NCI-H69 (cell line): ENCODE measurements around the gene PRR5L.

Experiments used
- DNase-seq: peaks from one replicate; lab custom pipeline; 2025; lab: John Stamatoyannopoulos, UW

The PRR5L gene

GRCh38 chr11:36436064-36436463 is 140.0 kb downstream of the PRR5L start:
- no peak for DNase-seq

- DNase-seq = no peak
Measured at GRCh38 chr11:36436589-36436988, 140.5 kb downstream of the PRR5L start.

GRCh38 chr11:36437413-36437812 is 141.3 kb downstream of the PRR5L start:
- no peak for DNase-seq

GRCh38 chr11:36438126-36438525 is 142.0 kb downstream of the PRR5L start:
- DNase-seq = no peak

GRCh38 chr11:36441610-36442208 is 145.6 kb downstream of the PRR5L start:
- DNase-seq = no peak

- no peak for DNase-seq
Measured at GRCh38 chr11:36443661-36444060, 147.6 kb downstream of the PRR5L start.

GRCh38 chr11:36446135-36446534 is 150.0 kb downstream of the PRR5L start:
- DNase-seq = no peak

GRCh38 chr11:36447514-36447913 is 151.4 kb downstream of the PRR5L start:
- DNase-seq = peak; percentile 55

- DNase-seq = peak; percentile 87
Measured at GRCh38 chr11:36447947-36448346, 151.9 kb downstream of the PRR5L start.

GRCh38 chr11:36449561-36450096 is 153.5 kb downstream of the PRR5L start:
- DNase-seq = no peak

- peak; percentile 53 for DNase-seq
Measured at GRCh38 chr11:36450110-36450572, 154.1 kb downstream of the PRR5L start.

- DNase-seq = no peak
Measured at GRCh38 chr11:36451045-36451444, 155.0 kb downstream of the PRR5L start.

- no peak for DNase-seq
Measured at GRCh38 chr11:36451681-36452080, 155.6 kb downstream of the PRR5L start.

- no peak for DNase-seq
Measured at GRCh38 chr11:36452236-36452940, 156.3 kb downstream of the PRR5L start.

GRCh38 chr11:36452961-36453360 is 156.9 kb downstream of the PRR5L start:
- peak; percentile 44 for DNase-seq

GRCh38 chr11:36453678-36454077 is 157.6 kb downstream of the PRR5L start:
- DNase-seq = peak; percentile 48

GRCh38 chr11:36454551-36454940 is 158.5 kb downstream of the PRR5L start:
- DNase-seq = no peak

- DNase-seq = peak; percentile 94
Measured at GRCh38 chr11:36454941-36455631, 159.0 kb downstream of the PRR5L start.

- DNase-seq = peak; percentile 85
Measured at GRCh38 chr11:36455658-36456111, 159.6 kb downstream of the PRR5L start.

GRCh38 chr11:36456156-36456555 is 160.1 kb downstream of the PRR5L start:
- DNase-seq = no peak

GRCh38 chr11:36458129-36458915 is 162.2 kb downstream of the PRR5L start:
- no peak for DNase-seq

GRCh38 chr11:36459046-36459445 is 163.0 kb downstream of the PRR5L start:
- no peak for DNase-seq
